GM18870 (cell line): ENCODE measurements around the gene ANGPTL4.
"Not testable (repeated sequence)": the region's sequence is repeated elsewhere in the genome, so short reads cannot be mapped to it uniquely, and the experiment has no call there.

ENCODE experiments used
- ATAC-seq: cut with Tn5 transposase; IDR thresholded peaks from one replicate; pipeline ENCODE4 v1.9.1; 2021; ENCODE audit warnings: moderate library complexity; ENCODE audit not compliant: unreplicated experiment

The ANGPTL4 gene

GRCh38 chr19:8333767-8334457, 30.0 kb upstream of the ANGPTL4 start:
- ATAC-seq = no peak

GRCh38 chr19:8334458-8335342, 29.3 kb upstream of the ANGPTL4 start:
- no peak for ATAC-seq

GRCh38 chr19:8335343-8336071, 28.4 kb upstream of the ANGPTL4 start:
- no peak for ATAC-seq

- ATAC-seq = no peak
Measured at GRCh38 chr19:8336072-8336569, 27.8 kb upstream of the ANGPTL4 start.

- ATAC-seq = no peak
Measured at GRCh38 chr19:8336660-8337059, 27.3 kb upstream of the ANGPTL4 start.

- no peak for ATAC-seq
Measured at GRCh38 chr19:8337728-8338127, 26.2 kb upstream of the ANGPTL4 start.

- ATAC-seq = no peak
Measured at GRCh38 chr19:8338835-8339234, 25.1 kb upstream of the ANGPTL4 start.

- no peak for ATAC-seq
Measured at GRCh38 chr19:8340341-8341096, 23.4 kb upstream of the ANGPTL4 start.

- not testable (repeated sequence) for ATAC-seq
Measured at GRCh38 chr19:8341504-8341903, 22.5 kb upstream of the ANGPTL4 start.

- ATAC-seq = no peak
Measured at GRCh38 chr19:8342316-8342683, 21.7 kb upstream of the ANGPTL4 start.

- ATAC-seq = no peak
Measured at GRCh38 chr19:8342684-8343482, 21.1 kb upstream of the ANGPTL4 start, which contains the start of gene KANK3. TSS of gene KANK3 (minus strand) at chr19:8343262. CDS start at chr19:8337828, 5,434 bp downstream.

GRCh38 chr19:8343483-8343844, 20.5 kb upstream of the ANGPTL4 start:
- ATAC-seq = no peak

- not testable (repeated sequence) for ATAC-seq
Measured at GRCh38 chr19:8349629-8350372, 14.2 kb upstream of the ANGPTL4 start.

- ATAC-seq = no peak
Measured at GRCh38 chr19:8352134-8352827, 11.7 kb upstream of the ANGPTL4 start.

GRCh38 chr19:8352845-8353244, 11.1 kb upstream of the ANGPTL4 start:
- ATAC-seq = not testable (repeated sequence)

- ATAC-seq = no peak
Measured at GRCh38 chr19:8355631-8356402, 8.1 kb upstream of the ANGPTL4 start.

GRCh38 chr19:8357007-8357521, 6.9 kb upstream of the ANGPTL4 start:
- ATAC-seq = no peak
